Measurements from ENCODE around the gene TRIM46. TPM values are rescaled to one million over a fixed set of nuclear protein-coding genes. Genes with fewer than 3 reads are reported as not detected.

Gene TRIM46
- total and polyA plus RNA-seq, 2 of the 13 experiments (the other 11 are each of a cell fraction or from before 2014, with no cell fraction given), result 0.04 to 0.09 TPM

DNA sequence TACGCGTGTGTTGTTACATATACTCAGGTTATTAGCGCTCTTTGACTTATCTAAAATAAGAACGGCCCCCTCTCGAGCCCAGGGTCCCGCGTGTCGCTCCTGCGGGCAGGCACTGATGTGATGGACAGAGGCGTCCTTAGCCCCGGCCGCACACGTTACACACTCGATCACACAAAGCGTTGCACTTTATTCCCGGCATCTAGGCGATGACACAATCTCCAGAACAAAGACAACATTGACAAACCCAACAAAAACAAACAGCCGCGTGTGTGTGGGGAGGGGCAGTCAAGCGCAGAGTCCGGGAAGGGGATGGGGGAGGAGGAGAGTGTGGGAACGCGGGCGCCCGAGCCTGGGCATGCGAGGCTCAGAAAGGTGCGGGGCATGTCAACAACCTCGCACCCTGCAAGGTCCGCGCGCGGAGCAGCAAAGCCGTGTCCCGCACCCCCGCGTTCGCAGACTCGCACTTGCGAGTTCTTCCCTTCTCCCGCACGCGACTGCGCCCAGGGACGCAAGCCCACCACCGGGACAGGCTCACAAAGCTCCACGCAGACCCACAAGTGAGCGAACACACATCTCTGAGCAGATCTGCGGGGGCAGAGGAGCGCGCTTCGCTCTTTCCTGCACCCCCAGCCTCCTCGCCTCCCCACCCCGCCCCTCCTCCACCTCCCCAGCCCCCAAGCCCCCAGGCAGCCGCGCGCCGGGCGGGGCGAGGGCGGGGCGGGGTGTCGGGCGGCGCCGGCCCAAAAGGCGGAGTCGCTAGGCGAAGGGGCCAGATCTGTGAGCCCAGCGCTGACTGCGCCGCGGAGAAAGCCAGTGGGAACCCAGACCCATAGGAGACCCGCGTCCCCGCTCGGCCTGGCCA is 46.3 kb upstream of the TRIM46 start, which contains the start of gene EFNA1 (continued):
- TF ChIP-seq, protein P1, sequence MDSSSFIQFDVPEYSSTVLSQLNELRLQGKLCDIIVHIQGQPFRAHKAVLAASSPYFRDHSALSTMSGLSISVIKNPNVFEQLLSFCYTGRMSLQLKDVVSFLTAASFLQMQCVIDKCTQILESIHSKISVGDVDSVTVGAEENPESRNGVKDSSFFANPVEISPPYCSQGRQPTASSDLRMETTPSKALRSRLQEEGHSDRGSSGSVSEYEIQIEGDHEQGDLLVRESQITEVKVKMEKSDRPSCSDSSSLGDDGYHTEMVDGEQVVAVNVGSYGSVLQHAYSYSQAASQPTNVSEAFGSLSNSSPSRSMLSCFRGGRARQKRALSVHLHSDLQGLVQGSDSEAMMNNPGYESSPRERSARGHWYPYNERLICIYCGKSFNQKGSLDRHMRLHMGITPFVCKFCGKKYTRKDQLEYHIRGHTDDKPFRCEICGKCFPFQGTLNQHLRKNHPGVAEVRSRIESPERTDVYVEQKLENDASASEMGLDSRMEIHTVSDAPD (CRISPR knock-in tag; IDR thresholded peaks at IDR 0.05), result peak; percentile 83
- TF ChIP-seq, protein P2, sequence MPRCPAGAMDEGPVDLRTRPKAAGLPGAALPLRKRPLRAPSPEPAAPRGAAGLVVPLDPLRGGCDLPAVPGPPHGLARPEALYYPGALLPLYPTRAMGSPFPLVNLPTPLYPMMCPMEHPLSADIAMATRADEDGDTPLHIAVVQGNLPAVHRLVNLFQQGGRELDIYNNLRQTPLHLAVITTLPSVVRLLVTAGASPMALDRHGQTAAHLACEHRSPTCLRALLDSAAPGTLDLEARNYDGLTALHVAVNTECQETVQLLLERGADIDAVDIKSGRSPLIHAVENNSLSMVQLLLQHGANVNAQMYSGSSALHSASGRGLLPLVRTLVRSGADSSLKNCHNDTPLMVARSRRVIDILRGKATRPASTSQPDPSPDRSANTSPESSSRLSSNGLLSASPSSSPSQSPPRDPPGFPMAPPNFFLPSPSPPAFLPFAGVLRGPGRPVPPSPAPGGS (CRISPR knock-in tag; IDR thresholded peaks at IDR 0.05), result no peak; the same call in 1 of the 2 replicates
- TF ChIP-seq HNRNPLL (IDR thresholded peaks at IDR 0.05; ENCODE audit: low read depth, low read length, poor library complexity, severe bottlenecking) (peak; percentile 98), MIXL1 (CRISPR knock-in tag; IDR thresholded peaks at IDR 0.05) (peak; percentile 85; the same call in 1 of the 2 replicates), HOXD1 (CRISPR knock-in tag; IDR thresholded peaks at IDR 0.05) (peak; percentile 68), ZNF780A (CRISPR knock-in tag; IDR thresholded peaks at IDR 0.05) (peak; percentile 87), ZNF160 (CRISPR knock-in tag; IDR thresholded peaks at IDR 0.05) (no peak), ZC3H13 (CRISPR knock-in tag; IDR thresholded peaks at IDR 0.05) (no peak; the same call in 1 of the 2 replicates), CREB1 (IDR thresholded peaks at IDR 0.05) (peak; percentile 79), CREB1 (CRISPR knock-in tag; IDR thresholded peaks at IDR 0.05) (no peak), TP53 (CRISPR knock-in tag; conservative IDR thresholded peaks at IDR 0.05) (0 out of 2 replicates have a peak, but pooled peaks have one; percentile 56), ZBTB1 (CRISPR knock-in tag; IDR thresholded peaks at IDR 0.05; ENCODE audit: borderline replicate concordance) (peak; percentile 100), SETDB1 (CRISPR knock-in tag; IDR thresholded peaks at IDR 0.05; ENCODE audit: borderline replicate concordance) (no peak), ZIK1 (CRISPR knock-in tag; IDR thresholded peaks at IDR 0.05; ENCODE audit: borderline replicate concordance, low read depth) (no peak), ZNF746 (CRISPR knock-in tag; IDR thresholded peaks at IDR 0.05) (peak; percentile 99), NFAT5 (CRISPR knock-in tag; IDR thresholded peaks at IDR 0.05) (no peak), ZNF597 (CRISPR knock-in tag; IDR thresholded peaks at IDR 0.05) (no peak), SAFB2 (CRISPR knock-in tag; IDR thresholded peaks at IDR 0.05; ENCODE audit: borderline replicate concordance, low read depth) (no peak)
- TF ChIP-seq, protein P3, sequence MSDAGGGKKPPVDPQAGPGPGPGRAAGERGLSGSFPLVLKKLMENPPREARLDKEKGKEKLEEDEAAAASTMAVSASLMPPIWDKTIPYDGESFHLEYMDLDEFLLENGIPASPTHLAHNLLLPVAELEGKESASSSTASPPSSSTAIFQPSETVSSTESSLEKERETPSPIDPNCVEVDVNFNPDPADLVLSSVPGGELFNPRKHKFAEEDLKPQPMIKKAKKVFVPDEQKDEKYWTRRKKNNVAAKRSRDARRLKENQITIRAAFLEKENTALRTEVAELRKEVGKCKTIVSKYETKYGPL (CRISPR knock-in tag; IDR thresholded peaks at IDR 0.05), result peak; percentile 77; the same call in 1 of the 2 replicates
